ENCODE measurements around the gene H2BK1.

Gene H2BK1

GRCh38 chr7:151235091-151235787, 25.0 kb upstream of the H2BK1 start:
- no peak overlapping the region for H3K27ac ChIP-seq
- TF ChIP-seq ZFX (IDR thresholded peaks at IDR 0.05) (no peak), CTCF (conservative IDR thresholded peaks at IDR 0.05) (no peak)

- H3K27ac ChIP-seq: peak overlapping the region; percentile 83; the same call in 1 of the 2 replicates
- no peak for TF ChIP-seq ZFX (IDR thresholded peaks at IDR 0.05)
- no peak for TF ChIP-seq CTCF (conservative IDR thresholded peaks at IDR 0.05)
Observed at GRCh38 chr7:151233804-151234203, 23.5 kb upstream of the H2BK1 start.

- TF ChIP-seq CTCF (conservative IDR thresholded peaks at IDR 0.05) (no peak), ZFX (IDR thresholded peaks at IDR 0.05) (0 out of 2 replicates have a peak, but pooled peaks have one; percentile 65)
- H3K27ac ChIP-seq: peak overlapping the region; percentile 83
Observed at GRCh38 chr7:151232917-151233701, 22.8 kb upstream of the H2BK1 start.

- peak; percentile 92; the same call in 1 of the 2 replicates for TF ChIP-seq ZFX (IDR thresholded peaks at IDR 0.05)
- TF ChIP-seq CTCF (conservative IDR thresholded peaks at IDR 0.05): no peak
- H3K27ac ChIP-seq: peak within 1 kb of the TSS; percentile 83
Observed at GRCh38 chr7:151232091-151232916, 22.0 kb upstream of the H2BK1 start, which contains the start of gene CHPF2. TSS of gene CHPF2 (plus strand) at chr7:151232483. CDS start at chr7:151234012, 1,529 bp downstream.

- TF ChIP-seq ZFX (IDR thresholded peaks at IDR 0.05) (no peak), CTCF (conservative IDR thresholded peaks at IDR 0.05) (no peak)
- no peak overlapping the region for H3K27ac ChIP-seq
Observed at GRCh38 chr7:151231080-151231479, 20.8 kb upstream of the H2BK1 start.

- no peak overlapping the region for H3K27ac ChIP-seq
Observed at GRCh38 chr7:151229249-151229648, 19.0 kb upstream of the H2BK1 start.

More at GRCh38 chr7:151229249-151229648, 19.0 kb upstream of the H2BK1 start:
- no peak for TF ChIP-seq CTCF (conservative IDR thresholded peaks at IDR 0.05)
- no peak for TF ChIP-seq ZFX (IDR thresholded peaks at IDR 0.05)
